Stomach smooth muscle (tissue), 2 donors: Measurements from ENCODE around the gene RELCH.
"Not testable (repeated sequence)": the region's sequence is repeated elsewhere in the genome, so short reads cannot be mapped to it uniquely, and the experiment has no call there.

ENCODE experiments used
- H3K27ac ChIP-seq: one replicate; pipeline ENCODE4 v1.7.0; 2013; ENCODE audit warnings: mild to moderate bottlenecking, low read length, inconsistent platforms
- H3K27me3 ChIP-seq, 2 donors: one replicate each; pipeline ENCODE4 v1.7.0; 2013; ENCODE audit warnings: low read length in 2 of 2; ENCODE audit not compliant: insufficient read depth in 2 of 2, control insufficient read depth in 1 of 2
- H3K36me3 ChIP-seq, 2 donors: one replicate each; pipeline ENCODE4 v1.7.0; 2013; ENCODE audit warnings: low read length in 2 of 2; ENCODE audit not compliant: control insufficient read depth in 2 of 2, insufficient read depth in 2 of 2
- H3K4me1 ChIP-seq: one replicate; pipeline ENCODE4 v1.7.0; 2013; ENCODE audit warnings: low read length; ENCODE audit not compliant: control insufficient read depth, insufficient read depth
- H3K4me3 ChIP-seq, 2 donors: one replicate each; pipeline ENCODE4 v1.7.0; 2013; ENCODE audit warnings: low read length in 2 of 2
- H3K9ac ChIP-seq, 2 donors: one replicate each; pipeline ENCODE4 v1.7.0; 2013; ENCODE audit warnings: low read length in 2 of 2, mild to moderate bottlenecking in 1 of 2
- H3K9me3 ChIP-seq, 2 donors: one replicate each; pipeline ENCODE4 v1.7.0; 2013; ENCODE audit warnings: low read length in 2 of 2; ENCODE audit not compliant: control insufficient read depth in 2 of 2
- donor health status: healthy.
- donor health status: Pancreatic carcinoma.

RELCH gene

GRCh38 chr18:62165583-62165982 is 21.5 kb upstream of the RELCH start:
- Histone ChIP-seq H3K4me3 (no peak overlapping the region), H3K9ac (no peak overlapping the region), H3K4me1 (no peaks in the 10 kb centered on the region), H3K9me3 (no peaks in the 10 kb centered on the region), H3K27ac (no peak overlapping the region), H3K36me3 (peaks cover 0 to 6% of the 10 kb centered on the region in 2 donors), H3K27me3 (no peaks in the 10 kb centered on the region)

DNA sequence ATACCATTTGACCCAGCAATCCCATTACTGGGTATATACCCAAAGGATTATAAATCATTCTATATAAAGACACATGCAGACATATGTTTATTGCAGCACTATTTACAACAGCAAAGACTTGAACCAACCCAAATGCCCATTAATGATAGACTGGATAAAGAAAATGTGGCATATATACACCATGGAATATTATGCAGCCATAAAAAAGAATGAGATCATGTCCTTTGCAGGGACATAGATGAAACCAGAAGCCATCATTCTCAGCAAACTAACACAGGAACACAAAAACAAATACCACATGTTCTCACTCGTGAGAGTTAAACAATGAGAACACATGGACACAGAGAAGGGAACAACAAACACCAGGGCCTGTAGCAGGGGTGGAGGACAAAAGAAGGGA is 20.5 kb upstream of the RELCH start:
- not testable (repeated sequence) for H3K27ac ChIP-seq, H3K4me1 ChIP-seq, H3K27me3 ChIP-seq, H3K36me3 ChIP-seq, H3K4me3 ChIP-seq, H3K9me3 ChIP-seq, H3K9ac ChIP-seq

DNA sequence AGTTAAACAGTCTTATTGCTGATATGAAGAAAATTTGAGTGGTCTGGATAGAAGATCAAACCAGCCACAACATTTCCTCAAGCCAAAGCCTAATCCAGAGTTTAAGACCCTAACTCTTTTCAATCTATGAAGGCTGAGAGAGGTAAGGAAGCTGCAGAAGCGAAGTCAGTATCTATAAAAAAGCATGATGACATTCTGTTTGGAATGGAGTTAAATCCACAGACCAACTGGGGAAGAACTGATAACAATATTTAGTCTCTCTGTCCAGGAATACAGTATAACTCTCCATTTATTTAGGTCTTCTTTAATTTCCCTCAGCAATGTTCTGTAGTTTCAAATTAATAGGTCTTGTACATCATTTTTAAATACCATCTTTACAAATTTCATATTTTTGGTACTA is 16.2 kb upstream of the RELCH start:
- H3K27ac ChIP-seq = no peak overlapping the region
- no peak overlapping the region for H3K4me3 ChIP-seq
- H3K9ac ChIP-seq = no peak overlapping the region
- H3K4me1 ChIP-seq = no peaks in the 10 kb centered on the region
- H3K27me3 ChIP-seq = no peaks in the 10 kb centered on the region
- no peaks in the 10 kb centered on the region for H3K9me3 ChIP-seq
- no peaks in the 10 kb centered on the region for H3K36me3 ChIP-seq

DNA sequence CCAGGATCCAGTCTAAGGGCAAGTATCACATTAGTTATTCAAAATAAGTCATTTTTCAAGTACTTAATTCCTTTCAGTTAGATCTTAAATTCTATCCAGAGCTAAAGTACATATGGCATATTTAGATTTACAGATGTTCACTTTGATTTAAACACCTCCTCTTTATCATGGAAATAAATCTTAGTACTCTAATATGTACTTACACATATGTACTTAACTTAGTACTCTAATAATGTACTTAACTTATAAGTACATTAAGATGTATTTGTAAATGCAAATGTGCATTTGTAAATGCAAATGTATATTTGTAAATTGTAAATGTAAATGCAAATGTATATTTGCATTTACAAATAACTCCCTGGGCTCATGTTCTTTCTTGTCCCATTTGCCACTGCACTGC is 14.8 kb upstream of the RELCH start:
- H3K4me1 ChIP-seq = no peaks in the 10 kb centered on the region
- no peak overlapping the region for H3K9ac ChIP-seq
- no peaks in the 10 kb centered on the region for H3K36me3 ChIP-seq
- no peaks in the 10 kb centered on the region for H3K9me3 ChIP-seq
- H3K4me3 ChIP-seq = no peak overlapping the region
- no peaks in the 10 kb centered on the region for H3K27me3 ChIP-seq
- no peak overlapping the region for H3K27ac ChIP-seq

GRCh38 chr18:62175521-62175920 is 11.5 kb upstream of the RELCH start:
- Histone ChIP-seq H3K9ac (no peak overlapping the region), H3K36me3 (no peaks in the 10 kb centered on the region), H3K27me3 (no peaks in the 10 kb centered on the region), H3K4me3 (no peak overlapping the region), H3K4me1 (no peaks in the 10 kb centered on the region), H3K27ac (no peak overlapping the region), H3K9me3 (no peaks in the 10 kb centered on the region)

GRCh38 chr18:62177271-62177670 is 9.8 kb upstream of the RELCH start:
- H3K4me1 ChIP-seq = no peaks in the 10 kb centered on the region
- H3K9me3 ChIP-seq = no peaks in the 10 kb centered on the region
- H3K36me3 ChIP-seq = no peaks in the 10 kb centered on the region
- no peak overlapping the region for H3K9ac ChIP-seq
- no peaks in the 10 kb centered on the region for H3K27me3 ChIP-seq
- H3K27ac ChIP-seq = no peak overlapping the region
- H3K4me3 ChIP-seq = no peak overlapping the region

- Histone ChIP-seq H3K4me3 (no peak overlapping the region), H3K9ac (no peak overlapping the region), H3K27me3 (no peaks in the 10 kb centered on the region), H3K36me3 (no peaks in the 10 kb centered on the region), H3K9me3 (no peaks in the 10 kb centered on the region), H3K4me1 (no peaks in the 10 kb centered on the region), H3K27ac (no peak overlapping the region)
Observed at GRCh38 chr18:62179213-62179612, 7.8 kb upstream of the RELCH start.

DNA sequence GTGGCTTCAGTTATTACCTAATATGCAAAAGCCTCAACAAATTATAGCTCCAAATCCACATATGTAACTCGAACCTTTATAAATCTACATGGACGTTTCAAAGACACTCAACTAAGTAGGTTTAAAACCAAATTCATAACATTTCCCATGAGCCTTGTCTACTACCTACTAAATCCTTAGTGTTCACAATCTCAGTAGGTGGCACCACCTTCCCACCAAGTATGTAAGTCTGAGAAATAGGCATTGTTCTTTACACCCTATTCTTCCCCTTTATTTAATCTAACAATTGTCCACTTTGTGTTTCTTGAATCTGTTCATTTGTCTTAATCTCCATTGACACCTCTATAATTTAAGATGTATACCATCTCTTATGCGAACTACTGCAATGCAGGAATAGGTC is 4.8 kb upstream of the RELCH start:
- no peak overlapping the region for H3K27ac ChIP-seq
- no peaks in the 10 kb centered on the region for H3K4me1 ChIP-seq
- H3K36me3 ChIP-seq = no peaks in the 10 kb centered on the region
- H3K9ac ChIP-seq = no peak overlapping the region
- no peaks in the 10 kb centered on the region for H3K27me3 ChIP-seq
- no peaks in the 10 kb centered on the region for H3K9me3 ChIP-seq
- H3K4me3 ChIP-seq = no peak overlapping the region

DNA sequence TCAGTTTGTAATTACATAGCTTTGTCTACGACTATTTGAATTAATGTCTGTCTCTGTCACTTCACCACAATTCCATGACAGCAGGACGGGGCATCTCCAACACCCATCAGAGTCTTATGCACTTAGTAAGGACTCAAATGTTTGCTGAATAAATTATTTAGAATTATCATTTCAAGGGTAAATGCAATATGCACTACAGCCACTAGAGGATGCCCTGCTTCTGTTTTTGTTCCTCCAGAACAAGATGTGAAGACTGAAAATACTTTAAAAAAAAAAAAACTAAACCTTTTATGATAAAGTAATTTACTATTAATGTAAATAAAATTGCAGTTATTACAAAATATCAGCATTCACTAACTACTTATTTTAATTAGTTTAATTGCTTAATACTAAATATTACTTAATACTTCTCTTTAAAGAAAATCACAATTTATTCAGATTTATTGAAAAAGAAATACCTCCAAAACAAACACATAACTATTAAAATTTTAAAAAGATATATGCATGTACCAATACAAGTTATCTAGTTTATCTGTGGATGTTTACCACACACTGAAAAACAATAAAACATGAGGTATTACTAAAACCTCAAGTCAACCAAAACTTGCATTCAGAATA is 3.4 kb upstream of the RELCH start:
- Histone ChIP-seq H3K27ac (no peak overlapping the region), H3K9ac (peak overlapping the region in 1 of 2 donors; percentile 12), H3K36me3 (no peaks in the 10 kb centered on the region), H3K4me3 (no peak overlapping the region), H3K4me1 (peaks cover 10% of the 10 kb centered on the region), H3K27me3 (no peaks in the 10 kb centered on the region), H3K9me3 (no peaks in the 10 kb centered on the region)

DNA sequence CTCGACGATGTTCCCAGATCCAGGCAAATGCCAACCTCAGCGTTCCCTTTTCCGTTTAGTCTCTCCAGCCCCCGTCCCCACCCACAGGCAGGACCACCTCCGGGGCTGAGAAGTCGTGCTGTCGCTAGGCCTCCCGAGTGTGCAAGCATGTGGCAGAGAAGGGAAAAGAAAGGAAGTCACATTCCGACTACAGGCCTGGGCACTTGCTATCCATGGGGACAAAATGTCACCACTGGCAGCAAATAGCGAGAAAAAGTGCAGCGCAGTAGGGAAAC is 619 bp upstream of the RELCH start:
- H3K27me3 ChIP-seq = no peaks in the 10 kb centered on the region
- peak overlapping the region; percentile 98 to 100 for H3K4me3 ChIP-seq
- H3K9ac ChIP-seq = peak overlapping the region; percentile 91 to 96
- H3K36me3 ChIP-seq = no peaks in the 10 kb centered on the region
- peaks cover 10% of the 10 kb centered on the region for H3K4me1 ChIP-seq
- no peaks in the 10 kb centered on the region for H3K9me3 ChIP-seq
- H3K27ac ChIP-seq = peak overlapping the region; percentile 70

DNA sequence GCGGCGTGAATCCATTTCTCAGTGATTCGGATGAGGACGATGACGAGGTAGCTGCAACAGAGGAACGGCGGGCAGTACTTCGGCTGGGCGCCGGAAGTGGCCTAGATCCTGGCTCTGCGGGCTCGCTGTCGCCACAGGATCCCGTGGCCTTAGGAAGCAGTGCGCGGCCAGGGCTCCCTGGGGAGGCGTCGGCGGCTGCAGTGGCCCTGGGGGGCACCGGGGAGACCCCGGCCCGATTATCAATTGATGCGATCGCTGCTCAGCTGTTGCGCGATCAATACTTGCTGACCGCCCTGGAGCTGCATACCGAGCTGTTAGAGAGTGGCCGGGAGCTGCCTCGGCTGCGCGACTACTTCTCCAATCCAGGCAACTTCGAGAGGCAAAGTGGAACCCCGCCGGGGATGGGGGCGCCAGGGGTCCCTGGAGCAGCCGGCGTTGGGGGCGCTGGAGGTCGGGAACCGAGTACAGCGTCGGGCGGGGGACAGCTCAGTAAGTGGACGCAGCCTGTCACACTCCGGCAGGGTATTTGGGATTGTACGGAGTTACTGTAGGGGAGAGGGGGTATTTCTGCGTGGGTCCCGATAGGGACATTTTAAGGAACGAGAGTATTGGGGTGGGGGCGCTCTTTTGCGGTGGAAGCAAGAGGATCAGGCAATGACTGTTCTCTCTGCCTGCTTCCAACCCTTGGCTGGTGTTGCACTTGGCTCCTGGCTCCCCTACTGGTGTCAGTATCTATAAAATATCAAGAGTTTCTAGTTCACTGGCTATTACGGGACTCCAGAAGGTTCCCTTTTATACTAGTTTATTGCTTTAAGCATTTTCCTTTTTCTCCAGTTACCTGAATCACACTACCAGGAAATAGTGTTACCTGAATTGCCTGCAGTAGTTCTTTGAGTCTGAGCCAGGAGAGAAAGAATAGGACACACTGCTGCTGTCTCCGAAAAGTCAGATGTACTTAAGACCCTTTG is 772 bp downstream of the RELCH start:
- Histone ChIP-seq H3K9me3 (no peaks in the 10 kb centered on the region), H3K27ac (peak overlapping the region; percentile 56), H3K9ac (peak overlapping the region; percentile 86 to 90), H3K4me1 (peaks cover 10% of the 10 kb centered on the region), H3K36me3 (no peaks in the 10 kb centered on the region), H3K27me3 (no peaks in the 10 kb centered on the region), H3K4me3 (peak overlapping the region; percentile 98 to 99)
